Measurements from ENCODE around the gene UBTF. TPM values are rescaled to one million over a fixed set of nuclear protein-coding genes. Genes with fewer than 3 reads are reported as not detected.
A peak's percentile ranks its signal among the peaks of the same experiment; 100 is the strongest.

The UBTF gene
- total and polyA plus RNA-seq, 9 of the 15 experiments (the other 6 are each of a cell fraction or from before 2014, with no cell fraction given), result 1.2 to 113 (median 83.6) TPM

DNA sequence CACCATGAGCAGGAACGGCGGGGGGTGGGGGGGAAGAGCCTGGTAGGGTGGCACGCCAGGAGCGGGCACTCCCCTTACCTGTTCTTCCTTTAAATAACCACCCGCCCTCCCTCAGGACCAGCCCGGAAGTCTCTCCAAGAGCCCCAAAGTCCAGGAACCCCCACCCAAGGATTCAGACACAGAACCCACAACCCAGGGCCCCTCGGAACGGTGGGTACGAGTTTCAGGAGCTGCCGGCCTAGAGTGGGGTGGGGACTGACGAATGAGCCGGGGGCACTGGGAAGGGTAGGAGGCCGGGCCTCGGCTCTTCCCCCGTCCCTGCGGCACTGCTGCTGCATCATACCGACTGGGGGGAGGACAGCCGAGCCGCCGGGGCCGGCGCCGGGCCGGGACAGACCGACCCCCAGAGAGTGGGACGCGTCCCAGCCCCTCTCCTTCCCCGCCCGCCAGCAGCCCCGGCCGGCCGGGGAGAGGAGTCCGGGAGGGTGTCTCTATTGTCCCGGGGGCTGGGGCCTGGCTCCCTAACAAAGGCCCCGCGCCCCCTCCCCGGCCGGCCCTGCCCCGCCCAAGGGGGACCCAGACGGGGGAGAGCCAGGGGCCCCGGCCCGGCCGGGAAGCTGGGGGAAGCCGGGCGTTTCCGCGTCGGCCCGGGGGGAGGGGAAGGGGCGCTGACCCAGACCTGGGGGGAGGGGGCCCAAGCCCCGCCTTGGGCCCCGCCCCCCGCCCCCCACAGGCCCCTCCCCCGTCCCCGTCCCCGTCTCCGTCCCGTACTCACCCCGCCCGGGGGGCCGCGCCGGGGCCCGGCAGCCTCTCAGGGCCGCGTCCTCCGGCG lies 20.5 kb downstream of the UBTF start (continued):
- TF ChIP-seq ZNF324 (CRISPR knock-in tag; IDR thresholded peaks at IDR 0.05) (no peak), ZNF217 (CRISPR knock-in tag; IDR thresholded peaks at IDR 0.05) (no peak), U2AF2 (optimal IDR thresholded peaks at IDR 0.05; ENCODE audit: low read depth, low read length) (no peak), KLF6 (CRISPR knock-in tag; IDR thresholded peaks at IDR 0.05; ENCODE audit: borderline replicate concordance) (no peak), PRPF4 (IDR thresholded peaks at IDR 0.05; ENCODE audit: insufficient read depth, low read depth, low read length, poor library complexity, severe bottlenecking) (no peak), MCM2 (IDR thresholded peaks at IDR 0.05; ENCODE audit: low read depth) (no peak), FOXK2 (conservative IDR thresholded peaks at IDR 0.05 in 1 of 2, IDR thresholded peaks at IDR 0.05 in 1 of 2; ENCODE audit: low read depth in 2 of 2) (no peak), SP2 (IDR thresholded peaks at IDR 0.05; ENCODE audit: extremely low read depth, low read depth, low read length, poor library complexity, severe bottlenecking) (no peak), PRDM10 (IDR thresholded peaks at IDR 0.05; ENCODE audit: partially characterized antibody) (no peak), SAFB2 (IDR thresholded peaks at IDR 0.05; ENCODE audit: borderline replicate concordance, low read depth, low read length, severe bottlenecking) (no peak), CBFA2T2 (conservative IDR thresholded peaks at IDR 0.05) (no peak), ZNF384 (IDR thresholded peaks at IDR 0.05; ENCODE audit: low read depth, low read length) (no peak), NR4A1 (CRISPR knock-in tag; IDR thresholded peaks at IDR 0.05) (no peak), NR4A1 (tag; IDR thresholded peaks at IDR 0.05) (no peak), ARID1B (IDR thresholded peaks at IDR 0.05) (no peak), EP300 (IDR thresholded peaks at IDR 0.05; ENCODE audit: low read length) (no peak), PHF8 (IDR thresholded peaks at IDR 0.05; ENCODE audit: borderline replicate concordance, low read length) (peak; percentile 26; the same call in 1 of the 2 replicates), IRF9 (tag; IDR thresholded peaks at IDR 0.05) (no peak)
- TF ChIP-seq, protein P1, sequence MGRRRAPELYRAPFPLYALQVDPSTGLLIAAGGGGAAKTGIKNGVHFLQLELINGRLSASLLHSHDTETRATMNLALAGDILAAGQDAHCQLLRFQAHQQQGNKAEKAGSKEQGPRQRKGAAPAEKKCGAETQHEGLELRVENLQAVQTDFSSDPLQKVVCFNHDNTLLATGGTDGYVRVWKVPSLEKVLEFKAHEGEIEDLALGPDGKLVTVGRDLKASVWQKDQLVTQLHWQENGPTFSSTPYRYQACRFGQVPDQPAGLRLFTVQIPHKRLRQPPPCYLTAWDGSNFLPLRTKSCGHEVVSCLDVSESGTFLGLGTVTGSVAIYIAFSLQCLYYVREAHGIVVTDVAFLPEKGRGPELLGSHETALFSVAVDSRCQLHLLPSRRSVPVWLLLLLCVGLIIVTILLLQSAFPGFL (CRISPR knock-in tag; IDR thresholded peaks at IDR 0.05), result no peak
- TF ChIP-seq, protein P2, sequence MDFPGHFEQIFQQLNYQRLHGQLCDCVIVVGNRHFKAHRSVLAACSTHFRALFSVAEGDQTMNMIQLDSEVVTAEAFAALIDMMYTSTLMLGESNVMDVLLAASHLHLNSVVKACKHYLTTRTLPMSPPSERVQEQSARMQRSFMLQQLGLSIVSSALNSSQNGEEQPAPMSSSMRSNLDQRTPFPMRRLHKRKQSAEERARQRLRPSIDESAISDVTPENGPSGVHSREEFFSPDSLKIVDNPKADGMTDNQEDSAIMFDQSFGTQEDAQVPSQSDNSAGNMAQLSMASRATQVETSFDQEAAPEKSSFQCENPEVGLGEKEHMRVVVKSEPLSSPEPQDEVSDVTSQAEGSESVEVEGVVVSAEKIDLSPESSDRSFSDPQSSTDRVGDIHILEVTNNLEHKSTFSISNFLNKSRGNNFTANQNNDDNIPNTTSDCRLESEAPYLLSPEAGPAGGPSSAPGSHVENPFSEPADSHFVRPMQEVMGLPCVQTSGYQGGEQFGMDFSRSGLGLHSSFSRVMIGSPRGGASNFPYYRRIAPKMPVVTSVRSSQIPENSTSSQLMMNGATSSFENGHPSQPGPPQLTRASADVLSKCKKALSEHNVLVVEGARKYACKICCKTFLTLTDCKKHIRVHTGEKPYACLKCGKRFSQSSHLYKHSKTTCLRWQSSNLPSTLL (IDR thresholded peaks at IDR 0.05), result no peak

Measured in K562 (cell line).